MM.1S (cell line): Measurements from ENCODE around the gene KAT7.

Experiments
- DNase-seq: peaks from one replicate; pipeline ENCODE4 v3.0.0-alpha.2; 2015
- H2AFZ ChIP-seq: fragments of 300-600 bp; sonication (generic); 2 replicates; pipeline ENCODE4 v1.6.0; 2016; ENCODE audit warnings: antibody characterized with exemption, low read length
- H3F3A ChIP-seq: fragments of 300-600 bp; sonication (generic); 2 replicates; pipeline ENCODE4 v1.6.1; 2016; ENCODE audit warnings: mild to moderate bottlenecking, antibody characterized with exemption, low read length, moderate library complexity, mixed read lengths; ENCODE audit not compliant: insufficient read depth
- H3K27ac ChIP-seq: fragments of 300-600 bp; sonication (generic); 2 replicates; pipeline ENCODE4 v1.5.1; 2016; ENCODE audit warnings: mild to moderate bottlenecking, low read length
- H3K27me3 ChIP-seq: fragments of 300-600 bp; sonication (generic); replicated peaks from 2 replicates; pipeline ENCODE4 v1.6.0; 2016; ENCODE audit warnings: low read length; ENCODE audit not compliant: insufficient read depth
- H3K36me3 ChIP-seq: fragments of 300-600 bp; sonication (generic); replicated peaks from 2 replicates; pipeline ENCODE4 v1.6.1; 2016; ENCODE audit warnings: mild to moderate bottlenecking, low read length, mixed read lengths; ENCODE audit not compliant: insufficient read depth
- H3K4me1 ChIP-seq: fragments of 300-600 bp; sonication (generic); 2 replicates; pipeline ENCODE4 v1.6.1; 2016; ENCODE audit warnings: low read length, mixed read lengths
- H3K4me2 ChIP-seq: fragments of 300-600 bp; sonication (generic); 2 replicates; pipeline ENCODE4 v1.6.0; 2016; ENCODE audit warnings: low read depth, low read length
- H3K4me3 ChIP-seq: fragments of 300-600 bp; sonication (generic); 2 replicates; pipeline ENCODE4 v1.5.1; 2016; ENCODE audit warnings: low read length, mixed read lengths
- H3K79me2 ChIP-seq: fragments of 300-600 bp; sonication (generic); 2 replicates; pipeline ENCODE4 v1.6.1; 2016; ENCODE audit warnings: mixed run types, low read length, mixed read lengths
- H3K9ac ChIP-seq: fragments of 300-600 bp; sonication (generic); 2 replicates; pipeline ENCODE4 v1.6.1; 2016; ENCODE audit warnings: low read length, mixed read lengths
- H3K9me2 ChIP-seq: fragments of 300-600 bp; sonication (generic); replicated peaks from 2 replicates; pipeline ENCODE4 v1.6.1; 2016; ENCODE audit warnings: mild to moderate bottlenecking, low read length, mixed read lengths; ENCODE audit not compliant: insufficient read depth
- H3K9me3 ChIP-seq: fragments of 300-600 bp; sonication (generic); replicated peaks from 2 replicates; pipeline ENCODE4 v1.6.1; 2016; ENCODE audit warnings: mild to moderate bottlenecking, low read length, mixed read lengths; ENCODE audit not compliant: insufficient read depth
- H4K20me1 ChIP-seq: fragments of 300-600 bp; sonication (generic); 2 replicates; pipeline ENCODE4 v1.6.1; 2016; ENCODE audit warnings: mild to moderate bottlenecking, low read length, moderate library complexity, mixed read lengths; ENCODE audit not compliant: insufficient read depth
- EZH2 ChIP-seq: fragments of 300-600 bp; sonication (generic); optimal IDR thresholded peaks from 2 replicates; pipeline ENCODE3; 2017; ENCODE audit warnings: low read depth, mild to moderate bottlenecking, antibody characterized with exemption, low read length, mixed read lengths
- EZH2phosphoT487 ChIP-seq: fragments of 300-600 bp; sonication (generic); IDR thresholded peaks from 2 replicates; pipeline ENCODE4 v1.6.1; 2018; ENCODE audit warnings: antibody characterized with exemption, low read length
- TF ChIP-seq, protein P1 (sequence below): fragments of 300-600 bp; sonication (generic); IDR thresholded peaks from 2 replicates; pipeline ENCODE4 v1.5.1; 2016; ENCODE audit warnings: antibody characterized with exemption, low read length, mixed read lengths

The KAT7 gene

GRCh38 chr17:49776551-49777300 lies 11.8 kb upstream of the KAT7 start:
- Histone ChIP-seq H3K4me3 (no peak overlapping the region), H3K36me3 (no peaks in the 10 kb centered on the region), H3K27me3 (no peaks in the 10 kb centered on the region), H3K4me1 (no peaks in the 10 kb centered on the region), H3K9me3 (no peaks in the 10 kb centered on the region), H4K20me1 (no peaks in the 10 kb centered on the region), H3K9ac (no peak overlapping the region), H2AFZ (no peak overlapping the region), H3K27ac (no peak overlapping the region), H3K9me2 (no peaks in the 10 kb centered on the region), H3K79me2 (no peaks in the 10 kb centered on the region), H3F3A (no peaks in the 10 kb centered on the region), H3K4me2 (no peak overlapping the region)
- TF ChIP-seq EZH2phosphoT487, result no peak
- no peak for TF ChIP-seq EZH2
- TF ChIP-seq, protein P1, sequence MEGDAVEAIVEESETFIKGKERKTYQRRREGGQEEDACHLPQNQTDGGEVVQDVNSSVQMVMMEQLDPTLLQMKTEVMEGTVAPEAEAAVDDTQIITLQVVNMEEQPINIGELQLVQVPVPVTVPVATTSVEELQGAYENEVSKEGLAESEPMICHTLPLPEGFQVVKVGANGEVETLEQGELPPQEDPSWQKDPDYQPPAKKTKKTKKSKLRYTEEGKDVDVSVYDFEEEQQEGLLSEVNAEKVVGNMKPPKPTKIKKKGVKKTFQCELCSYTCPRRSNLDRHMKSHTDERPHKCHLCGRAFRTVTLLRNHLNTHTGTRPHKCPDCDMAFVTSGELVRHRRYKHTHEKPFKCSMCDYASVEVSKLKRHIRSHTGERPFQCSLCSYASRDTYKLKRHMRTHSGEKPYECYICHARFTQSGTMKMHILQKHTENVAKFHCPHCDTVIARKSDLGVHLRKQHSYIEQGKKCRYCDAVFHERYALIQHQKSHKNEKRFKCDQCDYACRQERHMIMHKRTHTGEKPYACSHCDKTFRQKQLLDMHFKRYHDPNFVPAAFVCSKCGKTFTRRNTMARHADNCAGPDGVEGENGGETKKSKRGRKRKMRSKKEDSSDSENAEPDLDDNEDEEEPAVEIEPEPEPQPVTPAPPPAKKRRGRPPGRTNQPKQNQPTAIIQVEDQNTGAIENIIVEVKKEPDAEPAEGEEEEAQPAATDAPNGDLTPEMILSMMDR, result no peak
- DNase-seq, result no peak

DNA sequence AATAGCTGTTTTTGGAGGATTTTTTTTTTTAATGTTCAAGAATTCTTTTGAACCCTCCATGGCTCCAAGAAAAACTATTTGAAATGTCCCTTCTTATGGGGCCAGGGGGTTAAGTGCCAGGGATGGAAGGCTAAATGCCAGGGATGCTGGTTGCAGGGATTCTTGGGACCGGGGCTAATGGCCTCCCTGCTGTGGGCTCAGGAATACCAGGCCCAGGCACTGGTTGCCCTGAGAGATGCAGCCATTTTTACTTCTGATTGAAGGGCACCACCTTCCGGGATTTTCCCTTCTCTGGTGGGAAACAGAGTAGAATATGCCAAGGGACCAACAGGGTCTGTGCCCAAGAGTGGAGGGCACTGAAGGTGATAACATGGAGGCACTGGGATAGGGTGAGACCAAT lies 10.9 kb upstream of the KAT7 start:
- Histone ChIP-seq H3K27ac (no peak overlapping the region), H3K27me3 (no peaks in the 10 kb centered on the region), H3K4me2 (no peak overlapping the region), H3K4me1 (no peaks in the 10 kb centered on the region), H3K36me3 (no peaks in the 10 kb centered on the region), H3K9me2 (no peaks in the 10 kb centered on the region), H2AFZ (no peak overlapping the region), H3K9me3 (no peaks in the 10 kb centered on the region), H4K20me1 (no peaks in the 10 kb centered on the region), H3K4me3 (no peak overlapping the region), H3K9ac (no peak overlapping the region), H3F3A (no peaks in the 10 kb centered on the region), H3K79me2 (no peaks in the 10 kb centered on the region)
- no peak for DNase-seq
- TF ChIP-seq, protein P1, result no peak
- no peak for TF ChIP-seq EZH2phosphoT487

GRCh38 chr17:49779156-49779738 lies 9.2 kb upstream of the KAT7 start:
- H3K4me3 ChIP-seq, result no peak overlapping the region
- H3K27me3 ChIP-seq, result no peaks in the 10 kb centered on the region
- H3K9me3 ChIP-seq, result no peaks in the 10 kb centered on the region
- H3K79me2 ChIP-seq, result no peaks in the 10 kb centered on the region
- DNase-seq, result no peak
- no peaks in the 10 kb centered on the region for H3K4me1 ChIP-seq
- H3F3A ChIP-seq, result no peaks in the 10 kb centered on the region
- no peaks in the 10 kb centered on the region for H3K36me3 ChIP-seq
- H3K27ac ChIP-seq, result no peak overlapping the region
- no peak overlapping the region for H3K4me2 ChIP-seq
- H4K20me1 ChIP-seq, result no peaks in the 10 kb centered on the region
- no peaks in the 10 kb centered on the region for H3K9me2 ChIP-seq
- no peak overlapping the region for H3K9ac ChIP-seq
- H2AFZ ChIP-seq, result no peak overlapping the region
- TF ChIP-seq EZH2, result no peak
- no peak for TF ChIP-seq EZH2phosphoT487
- TF ChIP-seq, protein P1, result no peak
